ENCODE measurements around the gene SRGAP2.
"Not testable (repeated sequence)": the region's sequence is repeated elsewhere in the genome, so short reads cannot be mapped to it uniquely, and the experiment has no call there.

DNA sequence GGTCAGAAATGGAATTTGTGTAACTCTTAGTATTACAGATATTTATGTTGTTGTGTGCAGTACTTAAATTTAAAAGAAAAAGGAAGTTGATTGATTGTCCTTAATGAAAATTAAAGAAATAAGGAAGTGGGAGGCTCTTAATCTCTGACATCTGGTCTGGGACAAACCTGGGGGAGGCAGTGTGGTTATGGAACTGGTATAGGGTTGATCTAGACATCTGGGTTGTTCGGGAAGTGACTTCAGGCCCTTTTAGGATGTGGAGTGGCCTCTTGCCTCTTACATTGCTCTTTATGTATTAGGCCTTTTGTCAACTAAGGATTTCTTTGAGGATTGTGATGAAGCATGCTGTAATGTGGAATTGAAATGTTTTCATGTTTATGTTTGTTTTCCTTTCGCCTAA, 15.4 kb downstream of the SRGAP2 start:
- TF ChIP-seq POLR2AphosphoS5, EP300, POLR2A (IDR thresholded peaks at IDR 0.05): not testable (repeated sequence)
- TF ChIP-seq, protein P1, sequence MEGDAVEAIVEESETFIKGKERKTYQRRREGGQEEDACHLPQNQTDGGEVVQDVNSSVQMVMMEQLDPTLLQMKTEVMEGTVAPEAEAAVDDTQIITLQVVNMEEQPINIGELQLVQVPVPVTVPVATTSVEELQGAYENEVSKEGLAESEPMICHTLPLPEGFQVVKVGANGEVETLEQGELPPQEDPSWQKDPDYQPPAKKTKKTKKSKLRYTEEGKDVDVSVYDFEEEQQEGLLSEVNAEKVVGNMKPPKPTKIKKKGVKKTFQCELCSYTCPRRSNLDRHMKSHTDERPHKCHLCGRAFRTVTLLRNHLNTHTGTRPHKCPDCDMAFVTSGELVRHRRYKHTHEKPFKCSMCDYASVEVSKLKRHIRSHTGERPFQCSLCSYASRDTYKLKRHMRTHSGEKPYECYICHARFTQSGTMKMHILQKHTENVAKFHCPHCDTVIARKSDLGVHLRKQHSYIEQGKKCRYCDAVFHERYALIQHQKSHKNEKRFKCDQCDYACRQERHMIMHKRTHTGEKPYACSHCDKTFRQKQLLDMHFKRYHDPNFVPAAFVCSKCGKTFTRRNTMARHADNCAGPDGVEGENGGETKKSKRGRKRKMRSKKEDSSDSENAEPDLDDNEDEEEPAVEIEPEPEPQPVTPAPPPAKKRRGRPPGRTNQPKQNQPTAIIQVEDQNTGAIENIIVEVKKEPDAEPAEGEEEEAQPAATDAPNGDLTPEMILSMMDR (IDR thresholded peaks at IDR 0.05), result not testable (repeated sequence)
